AG09309 (cell line): ENCODE results near the gene TCF3.
"Not testable (repeated sequence)": the region's sequence is repeated elsewhere in the genome, so short reads cannot be mapped to it uniquely, and the experiment has no call there.

Experiments used
- DNase-seq: peaks from one replicate; pipeline ENCODE4 v3.0.0-alpha.2; 2010; ENCODE audit warnings: low read depth
- H3K4me3 ChIP-seq: 2 replicates; pipeline ENCODE4 v1.5.1; 2011; ENCODE audit warnings: mild to moderate bottlenecking, low read depth, low read length, moderate library complexity; ENCODE audit not compliant: control insufficient read depth
- TF ChIP-seq, protein P1 (sequence below): IDR thresholded peaks from 2 replicates; pipeline ENCODE4 v1.5.1; 2011; ENCODE audit warnings: mild to moderate bottlenecking, low read depth, low read length, inconsistent platforms; ENCODE audit not compliant: insufficient read depth, control insufficient read depth; ENCODE audit errors: missing control alignments

TCF3 gene

DNA sequence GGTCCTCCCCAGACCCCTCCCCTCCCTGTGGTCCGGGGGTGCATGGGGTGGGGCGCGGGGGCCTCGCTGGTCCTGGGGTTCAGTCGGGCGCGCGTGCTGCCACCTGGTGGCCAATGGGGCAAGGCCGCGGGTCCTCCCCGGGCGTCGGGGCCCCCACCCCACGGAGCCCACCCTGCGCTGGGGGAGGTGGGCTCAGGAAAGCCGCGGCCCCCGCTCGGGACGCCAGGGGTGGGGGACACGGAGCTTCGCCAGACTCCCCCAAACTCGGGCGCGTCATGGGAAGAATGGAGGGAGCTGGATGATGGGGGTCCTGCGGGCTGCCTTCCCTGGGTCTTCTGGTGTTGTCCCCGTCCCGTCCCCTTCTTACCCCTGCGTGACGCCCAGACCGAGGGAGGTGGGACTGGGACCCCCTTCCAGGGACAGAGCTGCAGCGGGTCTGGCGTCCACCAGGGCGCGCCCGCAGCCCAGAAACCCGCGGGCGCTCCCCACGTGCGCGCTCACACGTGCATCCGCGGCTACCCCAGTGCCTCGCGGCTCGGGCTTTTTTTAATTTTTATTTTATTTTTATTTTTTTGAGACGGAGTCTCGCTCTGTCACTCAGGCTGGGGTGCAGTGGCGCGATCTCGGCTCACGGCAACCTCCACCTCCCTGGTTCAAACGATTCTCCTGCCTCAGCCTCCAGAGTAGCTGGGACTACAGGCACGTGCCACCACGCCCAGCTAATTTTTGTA, 19.8 kb upstream of the TCF3 start:
- DNase-seq = no peak
- peak overlapping the region; percentile 4 for H3K4me3 ChIP-seq
- TF ChIP-seq, protein P1, sequence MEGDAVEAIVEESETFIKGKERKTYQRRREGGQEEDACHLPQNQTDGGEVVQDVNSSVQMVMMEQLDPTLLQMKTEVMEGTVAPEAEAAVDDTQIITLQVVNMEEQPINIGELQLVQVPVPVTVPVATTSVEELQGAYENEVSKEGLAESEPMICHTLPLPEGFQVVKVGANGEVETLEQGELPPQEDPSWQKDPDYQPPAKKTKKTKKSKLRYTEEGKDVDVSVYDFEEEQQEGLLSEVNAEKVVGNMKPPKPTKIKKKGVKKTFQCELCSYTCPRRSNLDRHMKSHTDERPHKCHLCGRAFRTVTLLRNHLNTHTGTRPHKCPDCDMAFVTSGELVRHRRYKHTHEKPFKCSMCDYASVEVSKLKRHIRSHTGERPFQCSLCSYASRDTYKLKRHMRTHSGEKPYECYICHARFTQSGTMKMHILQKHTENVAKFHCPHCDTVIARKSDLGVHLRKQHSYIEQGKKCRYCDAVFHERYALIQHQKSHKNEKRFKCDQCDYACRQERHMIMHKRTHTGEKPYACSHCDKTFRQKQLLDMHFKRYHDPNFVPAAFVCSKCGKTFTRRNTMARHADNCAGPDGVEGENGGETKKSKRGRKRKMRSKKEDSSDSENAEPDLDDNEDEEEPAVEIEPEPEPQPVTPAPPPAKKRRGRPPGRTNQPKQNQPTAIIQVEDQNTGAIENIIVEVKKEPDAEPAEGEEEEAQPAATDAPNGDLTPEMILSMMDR = peak; percentile 84

- TF ChIP-seq, protein P1 = no peak
- DNase-seq = no peak
- H3K4me3 ChIP-seq = no peak overlapping the region
Observed at GRCh38 chr19:1671716-1672037, 19.3 kb upstream of the TCF3 start.

- not testable (repeated sequence) for H3K4me3 ChIP-seq, DNase-seq
Observed at GRCh38 chr19:1670747-1671146, 18.3 kb upstream of the TCF3 start.

DNA sequence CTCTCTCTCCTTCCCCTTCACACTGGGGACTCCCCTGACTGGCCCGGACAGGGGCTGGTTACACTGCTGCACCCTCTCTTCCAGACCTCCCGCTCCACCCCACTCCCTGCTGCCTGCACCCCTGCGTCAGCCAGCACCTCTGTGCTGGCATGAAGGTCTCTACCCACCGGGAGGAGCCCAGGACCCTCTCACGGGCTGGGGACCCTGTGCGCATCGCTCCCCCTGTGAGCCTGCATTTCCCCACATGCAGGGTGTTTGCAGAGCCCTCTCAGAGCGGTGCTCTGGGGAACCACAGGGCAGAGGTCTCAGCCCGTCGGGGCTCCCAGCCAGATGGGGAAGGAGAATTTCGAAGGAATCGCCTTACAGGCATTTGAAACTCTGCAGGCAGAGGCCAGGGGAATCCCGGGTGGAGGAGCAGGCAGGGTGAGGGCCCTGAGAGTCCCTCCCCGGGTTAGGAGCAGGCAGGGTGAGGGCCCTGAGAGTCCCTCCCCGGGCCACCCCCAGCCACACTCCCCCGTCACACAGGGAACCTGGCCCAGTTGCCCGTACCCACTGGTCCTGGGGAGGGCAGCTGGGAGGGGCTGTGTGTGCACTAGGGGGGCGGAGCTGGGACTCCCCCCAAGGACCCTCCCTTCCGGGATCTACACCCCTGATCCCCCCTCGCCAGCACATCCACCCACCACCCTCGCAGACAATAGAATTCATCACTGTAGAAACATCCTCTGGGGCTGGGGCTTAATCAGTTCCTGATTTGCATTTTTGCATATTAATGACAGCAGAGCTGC, 16.3 kb upstream of the TCF3 start:
- DNase-seq = no peak
- TF ChIP-seq, protein P1 = no peak
- H3K4me3 ChIP-seq = no peak overlapping the region

GRCh38 chr19:1668048-1668485, 15.7 kb upstream of the TCF3 start:
- no peak overlapping the region for H3K4me3 ChIP-seq
- no peak for DNase-seq
- TF ChIP-seq, protein P1 = no peak

- H3K4me3 ChIP-seq = no peak overlapping the region
- TF ChIP-seq, protein P1 = no peak
- no peak for DNase-seq
Observed at GRCh38 chr19:1665565-1666047, 13.2 kb upstream of the TCF3 start.

DNA sequence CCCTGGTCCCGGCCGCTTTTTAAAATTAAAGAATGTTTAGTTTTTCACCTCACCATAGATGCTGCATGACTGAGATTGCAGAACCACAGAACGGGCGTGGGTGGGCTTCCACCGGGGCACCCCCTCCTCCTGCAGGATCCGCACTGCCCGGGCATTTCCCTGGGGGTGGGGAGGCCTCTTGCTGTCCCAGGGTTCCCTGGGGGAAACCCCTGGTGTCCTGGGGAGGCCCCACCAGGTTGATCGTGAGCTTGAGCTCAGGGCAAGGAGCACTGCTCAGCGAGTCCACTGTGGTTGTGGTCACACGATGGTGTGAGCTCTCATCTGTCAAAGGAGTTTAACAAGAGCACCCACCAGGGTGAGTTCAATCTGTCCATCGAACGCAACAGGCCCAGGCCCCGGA, 11.4 kb upstream of the TCF3 start:
- TF ChIP-seq, protein P1 = no peak
- no peak for DNase-seq
- no peak overlapping the region for H3K4me3 ChIP-seq

DNA sequence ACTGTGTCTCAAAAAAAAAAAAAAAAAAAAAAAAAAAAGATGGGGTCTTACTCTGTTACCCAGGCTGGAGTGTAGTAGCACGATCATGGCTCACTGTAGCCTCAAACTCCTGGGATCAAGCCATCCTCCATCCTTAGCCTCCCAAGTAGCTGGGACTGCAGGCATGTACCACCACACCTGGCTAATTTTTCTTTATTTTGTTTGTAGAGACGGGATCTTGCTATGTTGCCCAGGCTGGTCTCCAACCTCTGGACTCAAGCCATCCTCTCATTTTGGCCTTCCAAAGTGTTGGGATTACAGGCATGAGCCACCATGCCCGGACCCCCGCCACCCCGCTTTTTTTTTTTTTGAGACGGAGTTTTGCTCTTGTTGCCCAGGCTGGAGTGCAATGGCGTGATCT, 10.8 kb upstream of the TCF3 start:
- not testable (repeated sequence) for H3K4me3 ChIP-seq, DNase-seq
